IMR-90 (cell line): Measurements from ENCODE around the gene MEGF11. TPM values are rescaled to one million over a fixed set of nuclear protein-coding genes. Genes with fewer than 3 reads are reported as not detected.

Experiments
- ATAC-seq: fragments of 200-7000 bp; cut with Tn5 transposase; 2 replicates; pipeline ENCODE4 v1.9.1; 2020; ENCODE audit warnings: low read depth, mild to moderate bottlenecking, moderate library complexity
- BruUV-seq: library from RNA; stranded (reverse); fragments of 400-500 nt; replicated peaks from 2 replicates; lab custom pipeline; 2021; lab: Mats Ljungman, UMichigan
- CTCF ChIA-PET: fragments of 300-600 bp; formaldehyde crosslinking; extraction: SDS; loops from one replicate; lab custom pipeline; 2021; ENCODE audit warnings: antibody characterized with exemption; lab: Yijun Ruan, JAX
- POLR2A ChIA-PET: fragments of 300-600 bp; sonication (Branson Sonifier 250); formaldehyde crosslinking; loops from one replicate; lab custom pipeline; 2022; ENCODE audit warnings: antibody characterized with exemption; ENCODE audit not compliant: unreplicated experiment; lab: Charles Lee
- DNase-seq: peaks from one replicate; pipeline ENCODE4 v3.0.0; 2013
- H2AFZ ChIP-seq: replicated peaks from 2 replicates; pipeline ENCODE3; 2013; ENCODE audit warnings: low read length, mild to moderate bottlenecking; ENCODE audit not compliant: poor library complexity
- H2AK5ac ChIP-seq: 2 replicates; pipeline ENCODE4 v1.6.1; 2013; ENCODE audit warnings: low read depth, low read length, inconsistent platforms
- H2AK9ac ChIP-seq: replicated peaks from 2 replicates; pipeline ENCODE3; 2013; ENCODE audit warnings: mild to moderate bottlenecking, low read depth, low read length, moderate library complexity; ENCODE audit not compliant: poor library complexity
- H2BK120ac ChIP-seq: 2 replicates; pipeline ENCODE4 v1.6.1; 2013; ENCODE audit warnings: low read depth, low read length, inconsistent platforms
- H2BK15ac ChIP-seq: 3 replicates; pipeline ENCODE4 v1.6.1; 2013; ENCODE audit warnings: low read depth, low read length, inconsistent platforms
- H2BK20ac ChIP-seq: 2 replicates; pipeline ENCODE4 v1.6.1; 2013; ENCODE audit warnings: low read depth, mild to moderate bottlenecking, inconsistent platforms, low read length, moderate library complexity
- H2BK5ac ChIP-seq: 2 replicates; pipeline ENCODE4 v1.6.1; 2013; ENCODE audit warnings: mild to moderate bottlenecking, low read depth, low read length, inconsistent platforms; ENCODE audit not compliant: poor library complexity, severe bottlenecking
- H3K14ac ChIP-seq: replicated peaks from 2 replicates; pipeline ENCODE4 v1.6.1; 2013; ENCODE audit warnings: low read depth, low read length, inconsistent platforms
- H3K18ac ChIP-seq: 2 replicates; pipeline ENCODE4 v1.6.1; 2013; ENCODE audit warnings: low read depth, low read length, control low read depth
- H3K23ac ChIP-seq: 2 replicates; pipeline ENCODE4 v1.6.1; 2013; ENCODE audit warnings: low read depth, low read length, inconsistent platforms
- H3K27ac ChIP-seq: 2 replicates; pipeline ENCODE4 v1.5.1; 2013; ENCODE audit warnings: mild to moderate bottlenecking, control low read depth, low read length; ENCODE audit not compliant: insufficient read depth
- H3K27me3 ChIP-seq: 2 replicates; pipeline ENCODE4 v1.6.1; 2013; ENCODE audit warnings: low read length; ENCODE audit not compliant: control insufficient read depth, insufficient read depth
- H3K36me3 ChIP-seq: 2 replicates; pipeline ENCODE4 v1.6.1; 2013; ENCODE audit warnings: low read length, mixed read lengths; ENCODE audit not compliant: control insufficient read depth, insufficient read depth
- H3K4ac ChIP-seq: 2 replicates; pipeline ENCODE4 v1.6.1; 2013; ENCODE audit warnings: low read depth, low read length, inconsistent platforms
- H3K4me1 ChIP-seq: 2 replicates; pipeline ENCODE4 v1.6.1; 2013; ENCODE audit warnings: low read length, mixed read lengths; ENCODE audit not compliant: control insufficient read depth, insufficient read depth
- H3K4me2 ChIP-seq: 2 replicates; pipeline ENCODE4 v1.6.1; 2013; ENCODE audit warnings: low read depth, mild to moderate bottlenecking, control low read depth, low read length, moderate library complexity
- H3K4me3 ChIP-seq: 2 replicates; pipeline ENCODE4 v1.5.1; 2013; ENCODE audit warnings: low read depth, mild to moderate bottlenecking, control low read depth, low read length, moderate library complexity; ENCODE audit not compliant: insufficient read depth
- H3K56ac ChIP-seq: 2 replicates; pipeline ENCODE4 v1.6.1; 2013; ENCODE audit warnings: low read length, inconsistent platforms; ENCODE audit not compliant: insufficient read depth; ENCODE audit errors: extremely low read depth
- H3K79me1 ChIP-seq, 2 experiments: 2 replicates each; pipeline ENCODE4 v1.6.1; 2013; ENCODE audit warnings: low read length in 2 of 2, inconsistent platforms in 1 of 2, low read depth in 1 of 2
- H3K9ac ChIP-seq: 2 replicates; pipeline ENCODE4 v1.6.1; 2013; ENCODE audit warnings: low read depth, low read length, control low read depth
- H3K9me1 ChIP-seq: 2 replicates; pipeline ENCODE4 v1.6.1; 2013; ENCODE audit warnings: low read length, inconsistent platforms; ENCODE audit not compliant: insufficient read depth
- H3K9me3 ChIP-seq: 2 replicates; pipeline ENCODE4 v1.6.1; 2013; ENCODE audit warnings: low read length; ENCODE audit not compliant: control insufficient read depth, insufficient read depth
- H4K20me1 ChIP-seq: 2 replicates; pipeline ENCODE4 v1.6.1; 2013; ENCODE audit warnings: low read length, inconsistent platforms; ENCODE audit not compliant: insufficient read depth
- H4K5ac ChIP-seq: 2 replicates; pipeline ENCODE4 v1.6.1; 2013; ENCODE audit warnings: mild to moderate bottlenecking, low read depth, low read length, control low read depth
- H4K8ac ChIP-seq, 2 experiments: 2 replicates each; pipeline ENCODE4 v1.6.1; 2013; ENCODE audit warnings: low read depth in 2 of 2, low read length in 2 of 2, control low read depth in 1 of 2, inconsistent platforms in 1 of 2
- H4K91ac ChIP-seq: 2 replicates; pipeline ENCODE4 v1.6.1; 2013; ENCODE audit warnings: low read depth, low read length, inconsistent platforms; ENCODE audit not compliant: insufficient read depth
- BHLHE40 ChIP-seq: fragments of 150-350 bp; IDR thresholded peaks from 2 replicates; pipeline ENCODE4 v1.6.1; 2016; ENCODE audit warnings: mild to moderate bottlenecking, low read depth, low read length
- CEBPB ChIP-seq: IDR thresholded peaks from 2 replicates; pipeline ENCODE4 v1.6.1; 2012; ENCODE audit warnings: low read depth, low read length, improper control_type of control experiment
- CHD1 ChIP-seq: IDR thresholded peaks from 2 replicates; pipeline ENCODE4 v1.6.1; 2012; ENCODE audit warnings: low read depth, low read length, improper control_type of control experiment
- FOS ChIP-seq: fragments of 150-350 bp; IDR thresholded peaks from 2 replicates; pipeline ENCODE4 v1.6.1; 2016; ENCODE audit warnings: low read depth, low read length
- MAFK ChIP-seq: IDR thresholded peaks from 2 replicates; pipeline ENCODE4 v1.6.1; 2012; ENCODE audit warnings: low read depth, low read length, improper control_type of control experiment
- MAZ ChIP-seq: IDR thresholded peaks from 2 replicates; pipeline ENCODE4 v1.6.1; 2012; ENCODE audit warnings: low read depth, mild to moderate bottlenecking, low read length, improper control_type of control experiment, moderate library complexity, borderline replicate concordance
- MXI1 ChIP-seq: IDR thresholded peaks from 2 replicates; pipeline ENCODE4 v1.6.1; 2012; ENCODE audit warnings: low read depth, mild to moderate bottlenecking, low read length, moderate library complexity, borderline replicate concordance
- NFE2L2 ChIP-seq: fragments of 150-350 bp; IDR thresholded peaks from 2 replicates; pipeline ENCODE4 v1.6.1; 2016; ENCODE audit warnings: low read depth, mild to moderate bottlenecking, low read length
- POLR2A ChIP-seq: IDR thresholded peaks from 2 replicates; pipeline ENCODE4 v1.6.1; 2012; ENCODE audit warnings: mild to moderate bottlenecking, low read depth, low read length
- RAD21 ChIP-seq: IDR thresholded peaks from 2 replicates; pipeline ENCODE4 v1.6.1; 2012; ENCODE audit warnings: low read length, improper control_type of control experiment
- RCOR1 ChIP-seq: IDR thresholded peaks from 2 replicates; pipeline ENCODE4 v1.6.1; 2012; ENCODE audit warnings: mild to moderate bottlenecking, low read length, improper control_type of control experiment; ENCODE audit not compliant: insufficient replicate concordance
- RFX5 ChIP-seq: IDR thresholded peaks from 2 replicates; pipeline ENCODE4 v1.8.0; 2012; ENCODE audit warnings: low read depth, mild to moderate bottlenecking, low read length, moderate library complexity
- SMC3 ChIP-seq: fragments of 150-350 bp; IDR thresholded peaks from 2 replicates; pipeline ENCODE4 v1.6.1; 2016; ENCODE audit warnings: low read depth, mild to moderate bottlenecking, antibody characterized with exemption, low read length, moderate library complexity
- WGBS, 2 experiments: methylation state at CpG; one replicate each; pipeline versions ENCODE4 v1.1.5 to v1.1.7; 2013; ENCODE audit warnings: missing lambda C conversion rate in 2 of 2; ENCODE audit not compliant: insufficient read length in 1 of 2; ENCODE audit errors: extremely low coverage in 2 of 2; 5-methylcytosine and 5-hydroxymethylcytosine counted together
- dilution Hi-C: fragments of 300-500 bp; cut with HindIII; formaldehyde crosslinking; loops from one replicate; pipeline ENCODE4 v1.14.3; 2018; ENCODE audit warnings: low sequenced_read_pairs; ENCODE audit not compliant: unreplicated experiment
- in situ Hi-C: fragments of 300-500 bp; cut with MboI; formaldehyde crosslinking; loops from 3 replicates; pipeline ENCODE4 v1.14.3; 2019; ENCODE audit warnings: low sequenced_read_pairs, inconsistent platforms, mixed read lengths
- intact Hi-C: fragments of 100-400 bp; cut with micrococcal nuclease; formaldehyde crosslinking; loops from 2 replicates; pipeline ENCODE4 v1.10.0; 2022
- polyA plus RNA-seq, 3 experiments: library from polyadenylated mRNA; depleted of rRNA; stranded (reverse); fragments of >200 nt; gene quantifications; 2 replicates each; pipeline ENCODE4 v1.2.3, GENCODE V29; 2012; ENCODE audit warnings: low replicate concordance in 1 of 3
- total RNA-seq: library from RNA; depleted of rRNA; stranded (reverse); fragments of >200 nt; gene quantifications from 2 replicates; pipeline ENCODE4 v1.2.3, GENCODE V29; 2012
- TF ChIP-seq, protein P1 (sequence below): conservative IDR thresholded peaks from 2 replicates; pipeline ENCODE4 v1.5.1; 2012; ENCODE audit warnings: mild to moderate bottlenecking, low read depth, low read length, improper control_type of control experiment
- TF ChIP-seq, protein P2 (sequence below): fragments of 150-350 bp; IDR thresholded peaks from 2 replicates; pipeline ENCODE4 v1.6.1; 2016; ENCODE audit warnings: low read depth, mild to moderate bottlenecking, low read length, moderate library complexity, borderline replicate concordance
- TF ChIP-seq, protein P3 (sequence below): fragments of 150-350 bp; IDR thresholded peaks from 2 replicates; pipeline ENCODE4 v1.6.1; 2017; ENCODE audit warnings: mild to moderate bottlenecking, antibody characterized with exemption, low read length, low read depth

Gene MEGF11
- total and polyA plus RNA-seq, 2 of the 4 experiments (the other 2 are of a cell fraction), result not detected

DNA sequence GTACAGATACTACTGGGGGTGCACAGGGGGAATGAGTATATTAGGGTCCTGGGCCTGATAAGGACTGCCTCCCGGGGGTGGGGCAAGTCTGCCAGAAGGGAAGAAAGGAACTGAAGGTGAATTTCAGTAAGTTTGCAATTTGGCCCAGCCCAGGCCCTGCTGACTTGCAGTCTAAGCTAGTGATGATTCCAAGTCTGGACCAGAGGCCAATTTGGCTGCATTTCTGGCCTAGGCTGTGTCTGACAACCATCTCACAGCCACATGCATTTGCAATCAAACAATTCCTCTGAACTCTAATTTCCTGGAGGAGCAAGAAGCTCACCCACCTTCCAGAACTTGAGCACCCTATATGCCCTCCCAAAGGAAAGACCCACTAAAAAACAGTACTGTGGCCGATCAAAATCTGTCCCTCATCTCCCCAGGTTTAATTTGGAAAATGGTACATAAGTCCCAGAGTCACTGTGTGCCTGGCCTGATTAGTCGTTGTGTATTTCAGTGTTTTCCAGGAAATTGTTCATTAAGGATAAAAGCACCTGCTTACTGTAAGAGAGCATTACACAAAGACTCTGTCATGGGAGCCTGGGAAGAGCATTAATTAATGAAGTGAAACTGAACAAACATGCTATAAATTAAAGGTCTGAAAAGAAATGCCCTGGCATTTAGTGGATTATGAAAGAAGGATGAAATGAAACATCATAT, 114.5 kb downstream of the MEGF11 start:
- H4K91ac ChIP-seq, result no peak overlapping the region
- H3K4ac ChIP-seq, result no peak overlapping the region
- POLR2A ChIA-PET, result no interaction called here
- H3K4me3 ChIP-seq, result no peak overlapping the region
- no peak overlapping the region for H2BK5ac ChIP-seq
- no peaks in the 10 kb centered on the region for H3K9me3 ChIP-seq
- no peak overlapping the region for H4K8ac ChIP-seq
- no peak overlapping the region for H3K18ac ChIP-seq
- intact Hi-C loops, result no loop called here
- ATAC-seq, result no peak
- no peak overlapping the region for H2BK120ac ChIP-seq
- no peaks in the 10 kb centered on the region for H4K20me1 ChIP-seq
- no peak for TF ChIP-seq POLR2A
- no peak for TF ChIP-seq RCOR1
- no peak for TF ChIP-seq RAD21
- TF ChIP-seq, protein P1, sequence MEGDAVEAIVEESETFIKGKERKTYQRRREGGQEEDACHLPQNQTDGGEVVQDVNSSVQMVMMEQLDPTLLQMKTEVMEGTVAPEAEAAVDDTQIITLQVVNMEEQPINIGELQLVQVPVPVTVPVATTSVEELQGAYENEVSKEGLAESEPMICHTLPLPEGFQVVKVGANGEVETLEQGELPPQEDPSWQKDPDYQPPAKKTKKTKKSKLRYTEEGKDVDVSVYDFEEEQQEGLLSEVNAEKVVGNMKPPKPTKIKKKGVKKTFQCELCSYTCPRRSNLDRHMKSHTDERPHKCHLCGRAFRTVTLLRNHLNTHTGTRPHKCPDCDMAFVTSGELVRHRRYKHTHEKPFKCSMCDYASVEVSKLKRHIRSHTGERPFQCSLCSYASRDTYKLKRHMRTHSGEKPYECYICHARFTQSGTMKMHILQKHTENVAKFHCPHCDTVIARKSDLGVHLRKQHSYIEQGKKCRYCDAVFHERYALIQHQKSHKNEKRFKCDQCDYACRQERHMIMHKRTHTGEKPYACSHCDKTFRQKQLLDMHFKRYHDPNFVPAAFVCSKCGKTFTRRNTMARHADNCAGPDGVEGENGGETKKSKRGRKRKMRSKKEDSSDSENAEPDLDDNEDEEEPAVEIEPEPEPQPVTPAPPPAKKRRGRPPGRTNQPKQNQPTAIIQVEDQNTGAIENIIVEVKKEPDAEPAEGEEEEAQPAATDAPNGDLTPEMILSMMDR, result no peak
- no peak for TF ChIP-seq CEBPB
- TF ChIP-seq MAZ, result no peak
- TF ChIP-seq RFX5, result no peak
- TF ChIP-seq NFE2L2, result no peak
- TF ChIP-seq CHD1, result no peak
- TF ChIP-seq SMC3, result no peak
- TF ChIP-seq BHLHE40, result no peak
- TF ChIP-seq, protein P2, sequence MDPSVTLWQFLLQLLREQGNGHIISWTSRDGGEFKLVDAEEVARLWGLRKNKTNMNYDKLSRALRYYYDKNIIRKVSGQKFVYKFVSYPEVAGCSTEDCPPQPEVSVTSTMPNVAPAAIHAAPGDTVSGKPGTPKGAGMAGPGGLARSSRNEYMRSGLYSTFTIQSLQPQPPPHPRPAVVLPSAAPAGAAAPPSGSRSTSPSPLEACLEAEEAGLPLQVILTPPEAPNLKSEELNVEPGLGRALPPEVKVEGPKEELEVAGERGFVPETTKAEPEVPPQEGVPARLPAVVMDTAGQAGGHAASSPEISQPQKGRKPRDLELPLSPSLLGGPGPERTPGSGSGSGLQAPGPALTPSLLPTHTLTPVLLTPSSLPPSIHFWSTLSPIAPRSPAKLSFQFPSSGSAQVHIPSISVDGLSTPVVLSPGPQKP, result no peak
- TF ChIP-seq, protein P3, sequence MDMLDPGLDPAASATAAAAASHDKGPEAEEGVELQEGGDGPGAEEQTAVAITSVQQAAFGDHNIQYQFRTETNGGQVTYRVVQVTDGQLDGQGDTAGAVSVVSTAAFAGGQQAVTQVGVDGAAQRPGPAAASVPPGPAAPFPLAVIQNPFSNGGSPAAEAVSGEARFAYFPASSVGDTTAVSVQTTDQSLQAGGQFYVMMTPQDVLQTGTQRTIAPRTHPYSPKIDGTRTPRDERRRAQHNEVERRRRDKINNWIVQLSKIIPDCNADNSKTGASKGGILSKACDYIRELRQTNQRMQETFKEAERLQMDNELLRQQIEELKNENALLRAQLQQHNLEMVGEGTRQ, result no peak
- no peak for TF ChIP-seq MAFK
- TF ChIP-seq FOS, result no peak
- no peak for TF ChIP-seq MXI1
- 40% methylated on average over 1 of the region's 3 CpGs; no CpG with 5 or more reads in 1 of the 2 experiments for WGBS, 2 experiments
- H2AFZ ChIP-seq, result no peak overlapping the region
- no peak overlapping the region for H2AK9ac ChIP-seq
- no peak overlapping the region for H3K27ac ChIP-seq
- H2BK20ac ChIP-seq, result no peak overlapping the region
- H3K36me3 ChIP-seq, result no peaks in the 10 kb centered on the region
- H2AK5ac ChIP-seq, result no peak overlapping the region
- no peak overlapping the region for H3K9ac ChIP-seq
- no peak overlapping the region for H3K4me2 ChIP-seq
- in situ Hi-C loops, result no loop called here
- H3K23ac ChIP-seq, result no peak overlapping the region
- H3K79me1 ChIP-seq, result no peaks in the 10 kb centered on the region
- dilution Hi-C loops, result no loop called here
- CTCF ChIA-PET, result no interaction called here
- no peak for DNase-seq
- no TSS peak for BruUV-seq
- no peak overlapping the region for H2BK15ac ChIP-seq
- peaks cover 2% of the 10 kb centered on the region; the same call in 1 of the 2 replicates for H3K9me1 ChIP-seq
- no peak overlapping the region for H3K56ac ChIP-seq
- no peak overlapping the region for H3K14ac ChIP-seq
- no peak overlapping the region for H4K5ac ChIP-seq
- H3K27me3 ChIP-seq, result peaks cover 68% of the 10 kb centered on the region
- H3K4me1 ChIP-seq, result no peaks in the 10 kb centered on the region
